A549 (cell line): Measurements from ENCODE around the gene TMEM37.
"Not testable (repeated sequence)": the region's sequence is repeated elsewhere in the genome, so short reads cannot be mapped to it uniquely, and the experiment has no call there.

Experiments used
- BHLHE40 ChIP-seq: IDR thresholded peaks from 2 replicates; pipeline ENCODE4 v1.6.1; 2012; ENCODE audit warnings: low read depth, low read length, inconsistent platforms
- CEBPB ChIP-seq, 2 experiments: fragments of >200 bp in 1 of 2; sonication (Bioruptor Twin) in 1 of 2; formaldehyde crosslinking in 1 of 2; IDR thresholded peaks; 2 replicates each; pipeline ENCODE4 v1.6.1; 2012 to 2016
- CTCF ChIP-seq: fragments of >200 bp; sonication (Bioruptor Twin); formaldehyde crosslinking; IDR thresholded peaks from 3 replicates; pipeline ENCODE4 v1.5.1; 2016
- HDAC2 ChIP-seq: fragments of 200-600 bp; sonication (generic); IDR thresholded peaks from 2 replicates; pipeline ENCODE4 v1.6.1; 2016
- POLR2A ChIP-seq: IDR thresholded peaks from 2 replicates; pipeline ENCODE4 v1.6.1; 2012; ENCODE audit warnings: mild to moderate bottlenecking, low read length
- REST ChIP-seq: fragments of 200-600 bp; sonication (generic); IDR thresholded peaks from 2 replicates; pipeline ENCODE4 v1.6.1; 2016; ENCODE audit warnings: antibody characterized with exemption, mild to moderate bottlenecking, moderate library complexity

- not testable (repeated sequence) for TF ChIP-seq HDAC2; CTCF; REST; POLR2A; CEBPB (IDR thresholded peaks at IDR 0.05); BHLHE40
These were observed 28.0 kb upstream of the TMEM37 start for GRCh38 chr2:119403618-119404017.
